Hepatocyte (in vitro differentiated cells): ENCODE data around the gene CORO7. TPM values are rescaled to one million over a fixed set of nuclear protein-coding genes. Genes with fewer than 3 reads are reported as not detected.
"Not testable (repeated sequence)": the region's sequence is repeated elsewhere in the genome, so short reads cannot be mapped to it uniquely, and the experiment has no call there.

Source experiments
- DNase-seq: peaks from one replicate; pipeline ENCODE4 v3.0.0-alpha.2; 2016; ENCODE audit warnings: low spot score
- H2AFZ ChIP-seq: fragments of 200-600 bp; sonication (generic); 2 replicates; pipeline ENCODE4 v1.6.0; 2016; ENCODE audit warnings: antibody characterized with exemption, mild to moderate bottlenecking
- H3K27ac ChIP-seq: fragments of 200-600 bp; sonication (generic); 2 replicates; pipeline ENCODE4 v1.5.1; 2016; ENCODE audit warnings: mild to moderate bottlenecking
- H3K27me3 ChIP-seq: fragments of 200-600 bp; sonication (generic); 2 replicates; pipeline ENCODE4 v1.6.1; 2016
- H3K36me3 ChIP-seq: fragments of 200-600 bp; sonication (generic); replicated peaks from 2 replicates; pipeline ENCODE4 v1.5.1; 2016; ENCODE audit warnings: low read depth; ENCODE audit not compliant: insufficient read depth
- H3K4me1 ChIP-seq: fragments of 200-600 bp; sonication (generic); 2 replicates; pipeline ENCODE4 v1.5.1; 2016; ENCODE audit warnings: mild to moderate bottlenecking, moderate library complexity; ENCODE audit not compliant: insufficient read depth
- H3K4me2 ChIP-seq: fragments of 200-600 bp; sonication (generic); 2 replicates; pipeline ENCODE4 v1.6.0; 2016
- H3K4me3 ChIP-seq: fragments of 200-600 bp; sonication (generic); 2 replicates; pipeline ENCODE4 v1.5.1; 2016; ENCODE audit warnings: mild to moderate bottlenecking
- H3K79me2 ChIP-seq: fragments of 200-600 bp; sonication (generic); 2 replicates; pipeline ENCODE4 v1.6.0; 2017; ENCODE audit warnings: mild to moderate bottlenecking
- H3K9me2 ChIP-seq: fragments of 200-600 bp; sonication (generic); replicated peaks from 2 replicates; pipeline ENCODE4 v1.6.0; 2017; ENCODE audit warnings: mild to moderate bottlenecking; ENCODE audit not compliant: insufficient read depth
- H3K9me3 ChIP-seq: fragments of 200-600 bp; sonication (generic); 2 replicates; pipeline ENCODE4 v1.5.1; 2016; ENCODE audit warnings: low read depth, mild to moderate bottlenecking
- H4K20me1 ChIP-seq: fragments of 200-600 bp; sonication (generic); 2 replicates; pipeline ENCODE4 v1.6.0; 2016; ENCODE audit warnings: mild to moderate bottlenecking; ENCODE audit not compliant: insufficient read depth, poor library complexity, severe bottlenecking
- EZH2 ChIP-seq: fragments of 200-600 bp; sonication (generic); IDR thresholded peaks from 2 replicates; pipeline ENCODE4 v1.6.1; 2016; ENCODE audit warnings: antibody characterized with exemption, mild to moderate bottlenecking, borderline replicate concordance
- EZH2phosphoT487 ChIP-seq: fragments of 200-600 bp; sonication (generic); IDR thresholded peaks from one replicate; pipeline ENCODE4 v1.6.1; 2018; ENCODE audit warnings: antibody characterized with exemption, mild to moderate bottlenecking, low read depth, moderate library complexity; ENCODE audit not compliant: unreplicated experiment, severe bottlenecking
- WGBS: methylation state at CpG from one replicate; pipeline ENCODE4 v1.1.6; 2016; ENCODE audit warnings: low lambda C conversion rate; ENCODE audit errors: missing lambda C conversion rate; 5-methylcytosine and 5-hydroxymethylcytosine counted together
- polyA plus RNA-seq: library from polyadenylated mRNA; unstranded; fragments of >200 nt; fragmentation: Nextera tagmentation; extraction: Ambion mirVana; gene quantifications from 2 replicates; pipeline ENCODE4 v1.2.1, GENCODE V29; 2016
- total RNA-seq: library from RNA; depleted of rRNA; stranded (reverse); fragments of >200 nt; gene quantifications from 2 replicates; pipeline ENCODE4 v1.2.3, GENCODE V29; 2014
- TF ChIP-seq, protein P1 (sequence below): fragments of 200-600 bp; sonication (generic); IDR thresholded peaks from 2 replicates; pipeline ENCODE4 v1.5.1; 2016; ENCODE audit warnings: antibody characterized with exemption, mild to moderate bottlenecking; ENCODE audit not compliant: poor library complexity

Gene CORO7
- total and polyA plus RNA-seq, 2 experiments from 2014 or later, result 18.2 to 33.3 TPM

DNA sequence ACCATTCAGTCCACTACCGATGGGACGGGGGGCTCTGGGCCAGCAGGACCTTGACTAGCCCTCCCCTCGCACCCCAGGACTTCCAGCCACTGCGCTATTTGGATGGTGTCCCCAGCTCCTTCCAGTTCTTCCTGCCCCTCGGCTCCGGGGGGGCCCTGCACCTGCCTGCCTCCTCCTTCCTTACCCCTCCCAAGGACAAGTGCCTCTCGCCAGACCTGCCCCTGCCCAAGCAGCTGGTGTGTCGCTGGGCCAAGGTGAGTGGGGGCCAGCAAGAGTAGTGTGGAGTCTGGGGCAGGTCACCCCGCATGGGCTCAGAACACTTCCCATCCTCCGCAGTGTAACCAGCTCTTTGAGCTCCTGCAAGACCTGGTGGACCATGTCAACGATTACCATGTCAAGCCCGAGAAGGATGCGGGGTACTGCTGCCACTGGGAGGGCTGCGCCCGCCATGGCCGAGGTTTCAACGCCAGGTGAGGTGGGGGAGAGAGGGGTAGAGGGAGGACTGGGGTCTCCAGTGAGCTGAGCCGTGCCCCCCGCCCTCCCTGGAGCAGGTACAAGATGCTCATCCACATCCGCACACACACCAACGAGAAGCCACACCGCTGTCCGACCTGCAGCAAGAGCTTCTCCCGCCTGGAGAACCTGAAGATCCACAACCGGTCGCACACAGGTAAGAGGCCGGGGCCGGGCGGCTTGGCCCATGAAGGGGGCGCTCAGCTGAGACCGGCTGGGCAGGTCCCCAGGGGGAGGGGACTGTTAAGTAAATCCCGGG lies 81.5 kb downstream of the CORO7 start:
- TF ChIP-seq, protein P1, sequence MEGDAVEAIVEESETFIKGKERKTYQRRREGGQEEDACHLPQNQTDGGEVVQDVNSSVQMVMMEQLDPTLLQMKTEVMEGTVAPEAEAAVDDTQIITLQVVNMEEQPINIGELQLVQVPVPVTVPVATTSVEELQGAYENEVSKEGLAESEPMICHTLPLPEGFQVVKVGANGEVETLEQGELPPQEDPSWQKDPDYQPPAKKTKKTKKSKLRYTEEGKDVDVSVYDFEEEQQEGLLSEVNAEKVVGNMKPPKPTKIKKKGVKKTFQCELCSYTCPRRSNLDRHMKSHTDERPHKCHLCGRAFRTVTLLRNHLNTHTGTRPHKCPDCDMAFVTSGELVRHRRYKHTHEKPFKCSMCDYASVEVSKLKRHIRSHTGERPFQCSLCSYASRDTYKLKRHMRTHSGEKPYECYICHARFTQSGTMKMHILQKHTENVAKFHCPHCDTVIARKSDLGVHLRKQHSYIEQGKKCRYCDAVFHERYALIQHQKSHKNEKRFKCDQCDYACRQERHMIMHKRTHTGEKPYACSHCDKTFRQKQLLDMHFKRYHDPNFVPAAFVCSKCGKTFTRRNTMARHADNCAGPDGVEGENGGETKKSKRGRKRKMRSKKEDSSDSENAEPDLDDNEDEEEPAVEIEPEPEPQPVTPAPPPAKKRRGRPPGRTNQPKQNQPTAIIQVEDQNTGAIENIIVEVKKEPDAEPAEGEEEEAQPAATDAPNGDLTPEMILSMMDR, result no peak
- TF ChIP-seq EZH2phosphoT487 (no peak), EZH2 (no peak)
- Histone ChIP-seq H3K27me3 (no peaks in the 10 kb centered on the region), H4K20me1 (peaks cover 28% of the 10 kb centered on the region), H2AFZ (no peak overlapping the region), H3K79me2 (peaks cover 39% of the 10 kb centered on the region), H3K9me3 (no peaks in the 10 kb centered on the region), H3K4me1 (peaks cover 13% of the 10 kb centered on the region), H3K4me3 (no peak overlapping the region), H3K4me2 (no peak overlapping the region), H3K27ac (no peak overlapping the region), H3K36me3 (no peaks in the 10 kb centered on the region), H3K9me2 (no peaks in the 10 kb centered on the region)
- no peak for DNase-seq
- WGBS, result 91% methylated on average over 31 of the region's 32 CpGs

DNA sequence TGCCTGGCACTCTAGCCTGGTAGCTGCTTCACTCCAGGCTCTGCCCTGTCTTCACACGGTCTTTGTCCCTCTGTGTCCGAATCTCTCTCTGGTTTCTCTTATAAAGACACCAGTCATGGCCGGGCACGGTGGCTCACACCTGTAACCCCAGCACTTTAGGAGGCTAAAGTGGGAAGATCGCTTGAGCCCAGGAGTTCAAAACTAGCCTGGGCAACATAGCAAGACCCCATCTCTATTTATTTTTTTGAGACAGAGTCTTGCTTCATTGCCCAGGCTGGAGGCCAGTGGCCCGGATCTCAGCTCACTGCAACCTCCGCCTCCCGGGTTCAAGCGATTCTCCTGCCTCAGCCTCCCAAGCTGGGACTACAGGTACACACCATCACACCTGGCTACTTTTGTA lies 82.7 kb downstream of the CORO7 start:
- not testable (repeated sequence) for H3K36me3 ChIP-seq, H3K4me3 ChIP-seq, H3K27me3 ChIP-seq, DNase-seq, H3K27ac ChIP-seq, H3K9me3 ChIP-seq, H3K4me2 ChIP-seq, H2AFZ ChIP-seq, H3K9me2 ChIP-seq, H3K4me1 ChIP-seq
- Histone ChIP-seq H4K20me1 (peaks cover 34% of the 10 kb centered on the region), H3K79me2 (peaks cover 51% of the 10 kb centered on the region)
- WGBS, result 98% methylated on average over 9 of the region's 9 CpGs

DNA sequence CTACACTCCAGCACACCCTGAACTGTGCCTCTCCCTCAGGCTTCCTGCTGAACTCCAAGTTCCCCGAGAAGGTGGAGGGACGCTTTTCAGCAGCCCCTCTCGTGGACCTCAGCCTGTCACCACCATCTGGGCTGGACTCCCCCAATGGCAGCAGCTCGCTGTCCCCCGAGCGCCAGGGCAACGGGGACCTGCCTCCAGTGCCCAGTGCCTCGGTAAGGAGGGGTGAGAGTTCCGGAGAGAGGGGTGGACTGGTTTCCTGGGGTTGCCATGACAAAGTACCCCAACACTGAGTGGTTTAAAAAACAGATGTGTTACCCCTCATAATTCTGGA lies 83.1 kb downstream of the CORO7 start:
- peaks cover 55% of the 10 kb centered on the region for H3K79me2 ChIP-seq
- DNase-seq, result no peak
- no peak overlapping the region for H3K27ac ChIP-seq
- H3K9me2 ChIP-seq, result no peaks in the 10 kb centered on the region
- TF ChIP-seq EZH2 (no peak), EZH2phosphoT487 (no peak)
- TF ChIP-seq, protein P1, result no peak
- H4K20me1 ChIP-seq, result peaks cover 39% of the 10 kb centered on the region
- peaks cover 11% of the 10 kb centered on the region for H3K4me1 ChIP-seq
- no peaks in the 10 kb centered on the region for H3K36me3 ChIP-seq
- no peak overlapping the region for H3K4me2 ChIP-seq
- WGBS, result 96% methylated on average over 9 of the region's 9 CpGs
- H3K9me3 ChIP-seq, result no peaks in the 10 kb centered on the region
- H3K4me3 ChIP-seq, result no peak overlapping the region
- H3K27me3 ChIP-seq, result no peaks in the 10 kb centered on the region
- H2AFZ ChIP-seq, result no peak overlapping the region

DNA sequence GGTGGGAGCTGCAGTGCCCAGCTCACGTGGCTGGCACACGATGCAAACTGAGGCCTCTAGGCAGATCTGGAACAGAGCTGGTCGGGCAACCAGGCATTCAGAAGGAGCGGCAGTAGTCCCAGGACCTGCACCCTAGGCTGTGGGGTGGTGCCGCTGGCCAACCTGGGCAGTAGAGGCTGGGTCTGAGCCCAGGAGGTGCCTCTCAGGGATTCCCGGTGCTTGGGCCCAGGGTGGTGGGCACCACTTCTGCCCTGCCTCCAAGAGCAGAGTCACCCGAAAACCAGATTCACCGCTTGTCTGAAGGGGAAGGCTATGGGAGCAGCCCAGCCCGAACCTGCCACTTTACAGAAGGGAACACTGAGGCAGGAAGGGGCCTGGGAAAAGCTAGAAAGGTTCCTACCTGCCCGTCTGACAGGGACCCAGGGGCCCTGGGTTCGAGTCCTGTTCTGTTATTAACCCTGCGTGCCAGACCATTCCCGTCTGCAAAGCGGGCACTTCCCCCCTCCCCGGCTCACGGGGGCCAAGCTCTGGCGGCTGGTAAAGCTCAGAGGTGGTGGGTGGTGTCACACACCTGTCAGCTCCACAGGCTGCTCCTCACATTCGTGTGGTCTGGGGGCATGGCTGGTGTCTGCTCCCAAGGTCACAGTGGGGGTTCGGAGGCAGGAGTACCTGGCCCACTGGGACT lies 83.6 kb downstream of the CORO7 start:
- 91% methylated on average over 19 of the region's 19 CpGs for WGBS
- Histone ChIP-seq H3K27ac (no peak overlapping the region), H3K36me3 (no peaks in the 10 kb centered on the region), H3K9me3 (no peaks in the 10 kb centered on the region), H3K4me3 (no peak overlapping the region), H2AFZ (no peak overlapping the region), H3K79me2 (peaks cover 58% of the 10 kb centered on the region), H3K4me2 (no peak overlapping the region), H3K9me2 (no peaks in the 10 kb centered on the region), H4K20me1 (peaks cover 39% of the 10 kb centered on the region), H3K4me1 (peaks cover 14% of the 10 kb centered on the region), H3K27me3 (no peaks in the 10 kb centered on the region)
- no peak for DNase-seq
- TF ChIP-seq, protein P1, result no peak
